CD8-positive, alpha-beta memory T cell (primary cell): ENCODE results near the gene SP9. TPM values are rescaled to one million over a fixed set of nuclear protein-coding genes. Genes with fewer than 3 reads are reported as not detected.

ENCODE experiments used
- CTCF ChIA-PET: fragments of 350-600 bp; sonication (Branson Sonifier 250); formaldehyde crosslinking; loops from one replicate; lab custom pipeline; 2021; ENCODE audit warnings: antibody characterized with exemption; lab: Charles Lee
- POLR2A ChIA-PET: fragments of 350-600 bp; sonication (Branson Sonifier 250); formaldehyde crosslinking; loops from one replicate; lab custom pipeline; 2021; ENCODE audit warnings: antibody characterized with exemption; lab: Charles Lee
- DNase-seq, 5 donors: peaks; one replicate each; pipeline versions ENCODE4 v3.0.0 to v3.0.0-alpha.2; 2020 to 2022; ENCODE audit warnings: mixed read lengths in 1 of 5
- H3K27ac ChIP-seq: one replicate; pipeline ENCODE4 v1.7.0; 2013; ENCODE audit warnings: low read depth, mild to moderate bottlenecking, low read length, moderate library complexity
- H3K27me3 ChIP-seq: 2 replicates; pipeline ENCODE4 v1.7.0; 2013; ENCODE audit warnings: low read length, mild to moderate bottlenecking; ENCODE audit not compliant: insufficient read depth, poor library complexity, severe bottlenecking
- H3K36me3 ChIP-seq: 2 replicates; pipeline ENCODE4 v1.7.0; 2013; ENCODE audit warnings: mild to moderate bottlenecking, low read length, moderate library complexity; ENCODE audit not compliant: insufficient read depth
- H3K4me1 ChIP-seq: 2 replicates; pipeline ENCODE4 v1.7.0; 2013; ENCODE audit warnings: mild to moderate bottlenecking, low read length, moderate library complexity; ENCODE audit not compliant: insufficient read depth
- H3K4me3 ChIP-seq: 2 replicates; pipeline ENCODE4 v1.7.0; 2013; ENCODE audit warnings: mild to moderate bottlenecking, low read length
- H3K9me3 ChIP-seq: 2 replicates; pipeline ENCODE4 v1.7.0; 2013; ENCODE audit warnings: mild to moderate bottlenecking, low read length
- H3K27ac Mint-ChIP-seq, 8 donors: one replicate each; pipeline ENCODE4 v1.8.0; 2020 to 2021; ENCODE audit warnings: mixed read lengths in 8 of 8, mild to moderate bottlenecking in 6 of 8, inconsistent platforms in 3 of 8, moderate library complexity in 3 of 8
- H3K27me3 Mint-ChIP-seq, 2 donors: one replicate each; pipeline ENCODE4 v1.8.0; 2020 to 2021; ENCODE audit warnings: mixed read lengths in 2 of 2, mild to moderate bottlenecking in 1 of 2, moderate library complexity in 1 of 2
- H3K36me3 Mint-ChIP-seq, 3 donors: one replicate each; pipeline ENCODE4 v1.8.0; 2020 to 2021; ENCODE audit warnings: mixed read lengths in 3 of 3, inconsistent platforms in 1 of 3, mild to moderate bottlenecking in 1 of 3
- H3K4me1 Mint-ChIP-seq, 3 donors: one replicate each; pipeline ENCODE4 v1.8.0; 2020 to 2021; ENCODE audit warnings: mixed read lengths in 3 of 3, inconsistent platforms in 1 of 3, mild to moderate bottlenecking in 1 of 3
- H3K4me3 Mint-ChIP-seq, 7 donors: one replicate each; pipeline ENCODE4 v1.8.0; 2020 to 2021; ENCODE audit warnings: mixed read lengths in 7 of 7, mild to moderate bottlenecking in 6 of 7, moderate library complexity in 4 of 7, inconsistent platforms in 2 of 7
- H3K9me3 Mint-ChIP-seq, 5 donors: one replicate each; pipeline ENCODE4 v1.8.0; 2020 to 2022; ENCODE audit warnings: mixed read lengths in 5 of 5, mild to moderate bottlenecking in 3 of 5, moderate library complexity in 2 of 5, inconsistent platforms in 1 of 5
- polyA plus RNA-seq: library from polyadenylated mRNA; unstranded; fragments of 300-500 nt; fragmentation: Illumina TruSeq; gene quantifications from one replicate; pipeline ENCODE4 v1.2.3, GENCODE V29; 2021
- total RNA-seq, 2 experiments: library from RNA; stranded (reverse); gene quantifications; one replicate each; pipeline ENCODE4 v1.2.3, GENCODE V29; 2021

The SP9 gene
- total and polyA plus RNA-seq, 3 experiments from 2014 or later = not detected

DNA sequence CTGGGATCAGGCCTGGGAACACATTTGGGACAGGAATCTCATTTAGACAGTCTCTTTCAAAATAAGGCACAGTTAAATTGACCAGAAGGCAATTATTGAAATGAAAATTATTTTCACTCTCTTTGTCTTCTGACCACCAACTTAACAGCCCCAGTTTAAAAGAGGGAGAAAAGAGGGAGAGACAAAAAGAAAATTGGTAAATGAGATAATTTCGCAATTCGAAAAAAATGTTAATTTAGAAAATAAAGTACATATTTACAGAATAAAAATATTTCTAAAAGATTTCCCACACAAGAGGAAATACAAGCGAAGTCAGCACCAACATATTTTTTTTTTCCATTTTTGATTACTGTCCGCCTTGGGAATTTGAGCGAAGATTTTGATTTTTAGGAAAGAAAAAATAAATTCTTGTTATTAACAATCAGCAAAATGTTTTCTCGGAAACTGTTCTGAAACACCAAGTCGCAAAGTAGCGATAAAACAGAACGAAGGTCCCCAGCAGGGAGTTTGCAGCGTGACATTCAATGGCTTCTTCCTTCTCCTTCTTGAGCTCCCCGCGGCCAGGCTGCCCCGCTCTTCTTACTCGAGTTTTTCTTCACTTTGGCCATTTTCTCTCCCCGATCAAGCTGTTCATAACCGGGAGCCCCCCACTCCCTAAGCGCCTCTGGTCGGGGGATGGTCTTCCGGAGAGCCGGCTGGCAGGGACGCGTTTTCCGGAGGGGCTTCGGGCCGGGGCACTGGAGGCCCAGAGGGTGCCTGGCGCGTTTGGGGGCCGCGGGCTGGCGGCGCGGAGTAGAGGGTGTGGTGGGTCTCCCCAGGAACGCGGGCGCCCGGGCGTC lies 5.0 kb downstream of the SP9 start:
- Histone ChIP-seq H3K36me3 (no peaks in the 10 kb centered on the region), H3K27ac (no peak overlapping the region), H3K4me3 (no peak overlapping the region), H3K27me3 (peaks cover 89% of the 10 kb centered on the region), H3K4me1 (peaks cover 57% of the 10 kb centered on the region), H3K9me3 (no peaks in the 10 kb centered on the region)
- Mint-ChIP-seq H3K4me1 (peaks cover 40 to 57% (median 49%) of the 10 kb centered on the region in 3 donors), H3K9me3 (peaks cover 0 to 13% (median 6%) of the 10 kb centered on the region in 5 donors), H3K36me3 (peaks cover 0 to 2% (median 2%) of the 10 kb centered on the region in 3 donors), H3K27ac (peak overlapping the region in 3 of 8 donors; percentile 50 to 99 (median 51)), H3K4me3 (peak overlapping the region in 4 of 7 donors; percentile 11 to 40 (median 28)), H3K27me3 (peaks cover 67 to 70% of the 10 kb centered on the region in 2 donors)
- ChIA-PET POLR2A (interaction anchor here (1.1 kb wide), 1 partner anchor 1750 kb away, joined by 4 read pairs; no protein-coding TSS in a partner anchor), CTCF (interaction anchor here (1.4 to 2.9 kb wide), 2 partner anchors 15 to 938 kb away, joined by 4 to 47 read pairs; no protein-coding TSS in a partner anchor)
- no peak for DNase-seq

DNA sequence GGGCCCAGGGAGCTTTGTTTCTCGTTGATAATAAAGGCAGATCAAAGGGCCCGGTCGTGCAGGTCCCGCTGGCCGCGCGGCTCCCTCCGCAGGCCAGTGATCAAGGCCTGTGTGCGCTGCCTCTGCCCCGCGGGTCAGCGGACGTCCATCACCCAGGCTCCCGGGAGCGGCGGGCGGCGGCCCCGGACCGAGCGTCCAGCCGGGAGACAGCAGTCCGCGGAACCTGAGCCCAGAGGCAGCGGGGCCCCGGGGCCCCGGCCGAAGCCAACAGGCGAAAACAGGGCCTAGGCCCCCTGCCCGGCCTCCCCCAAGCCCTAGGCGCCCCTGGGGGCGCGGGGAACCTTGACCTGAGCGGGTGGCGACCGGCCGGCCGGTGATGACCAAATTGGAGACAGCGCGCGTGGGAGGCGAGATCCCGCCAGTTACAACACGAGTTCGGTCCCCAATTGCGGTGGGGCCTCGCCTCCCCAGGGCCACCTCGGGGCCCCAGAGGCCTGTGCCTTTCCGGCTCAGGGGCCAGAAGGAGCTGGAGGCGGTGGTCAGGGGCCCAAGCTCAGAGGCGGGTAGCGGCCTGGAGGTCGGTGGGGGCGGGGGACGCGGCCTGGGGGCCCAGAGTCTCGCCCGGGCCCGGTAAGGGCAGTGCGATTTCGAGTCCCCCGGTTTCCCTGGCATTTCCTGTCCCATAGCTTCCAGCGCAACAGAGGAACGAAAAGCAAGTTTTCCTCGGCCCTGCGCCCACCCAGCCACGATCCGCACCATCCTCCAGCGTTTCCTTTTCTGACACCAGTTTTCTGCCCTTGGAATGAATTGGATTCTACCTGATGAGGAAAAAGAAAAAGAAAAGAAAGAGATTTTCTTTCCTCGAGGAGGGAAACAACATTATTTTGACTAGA lies 5.9 kb downstream of the SP9 start:
- peaks cover 35 to 52% (median 47%) of the 10 kb centered on the region in 3 donors for H3K4me1 Mint-ChIP-seq
- H3K27me3 Mint-ChIP-seq = peaks cover 68 to 69% of the 10 kb centered on the region in 2 donors
- H3K36me3 Mint-ChIP-seq = peaks cover 0 to 2% (median 0%) of the 10 kb centered on the region in 3 donors
- Histone ChIP-seq H3K27ac (no peak overlapping the region), H3K4me3 (no peak overlapping the region), H3K36me3 (no peaks in the 10 kb centered on the region), H3K27me3 (peaks cover 82% of the 10 kb centered on the region), H3K9me3 (no peaks in the 10 kb centered on the region), H3K4me1 (peaks cover 48% of the 10 kb centered on the region)
- peaks cover 0 to 8% (median 2%) of the 10 kb centered on the region in 5 donors for H3K9me3 Mint-ChIP-seq
- H3K27ac Mint-ChIP-seq = peak overlapping the region in 3 of 8 donors; percentile 34 to 90 (median 59)
- ChIA-PET CTCF (interaction anchor here (0.7 to 2.9 kb wide), 24 partner anchors 10 to 1926 kb away, joined by 3 to 47 read pairs (median 4); partner anchors contain the start of gene SCRN3), POLR2A (interaction anchor here (0.7 to 1.1 kb wide), 2 partner anchors 239 to 1749 kb away, joined by 3 to 4 read pairs; no protein-coding TSS in a partner anchor)
- peak overlapping the region in 3 of 7 donors; percentile 46 to 75 (median 52) for H3K4me3 Mint-ChIP-seq
- DNase-seq = no peak

- POLR2A ChIA-PET = interaction anchor here (0.7 kb wide), 1 partner anchor 238 kb away, joined by 3 read pairs; no protein-coding TSS in a partner anchor
- Mint-ChIP-seq H3K4me1 (peaks cover 35 to 50% (median 46%) of the 10 kb centered on the region in 3 donors), H3K9me3 (peaks cover 0 to 8% (median 1%) of the 10 kb centered on the region in 5 donors), H3K27me3 (peaks cover 68 to 69% of the 10 kb centered on the region in 2 donors), H3K27ac (peak overlapping the region in 5 of 8 donors; percentile 34 to 90 (median 52)), H3K36me3 (peaks cover 0 to 2% (median 0%) of the 10 kb centered on the region in 3 donors), H3K4me3 (peak overlapping the region; percentile 72 to 85 (median 75))
- H3K27ac ChIP-seq = no peak overlapping the region
- peaks cover 74% of the 10 kb centered on the region for H3K27me3 ChIP-seq
- H3K36me3 ChIP-seq = no peaks in the 10 kb centered on the region
- CTCF ChIA-PET = interaction anchor here (0.7 to 2.9 kb wide), 23 partner anchors 9 to 1925 kb away, joined by 3 to 47 read pairs (median 4); partner anchors contain the start of gene SCRN3
- H3K4me3 ChIP-seq = no peak overlapping the region
- peak; percentile 79 to 89 (median 81) for DNase-seq
- H3K9me3 ChIP-seq = no peaks in the 10 kb centered on the region
- H3K4me1 ChIP-seq = peaks cover 40% of the 10 kb centered on the region
Observed at GRCh38 chr2:174341293-174341994, 6.7 kb downstream of the SP9 start.

DNA sequence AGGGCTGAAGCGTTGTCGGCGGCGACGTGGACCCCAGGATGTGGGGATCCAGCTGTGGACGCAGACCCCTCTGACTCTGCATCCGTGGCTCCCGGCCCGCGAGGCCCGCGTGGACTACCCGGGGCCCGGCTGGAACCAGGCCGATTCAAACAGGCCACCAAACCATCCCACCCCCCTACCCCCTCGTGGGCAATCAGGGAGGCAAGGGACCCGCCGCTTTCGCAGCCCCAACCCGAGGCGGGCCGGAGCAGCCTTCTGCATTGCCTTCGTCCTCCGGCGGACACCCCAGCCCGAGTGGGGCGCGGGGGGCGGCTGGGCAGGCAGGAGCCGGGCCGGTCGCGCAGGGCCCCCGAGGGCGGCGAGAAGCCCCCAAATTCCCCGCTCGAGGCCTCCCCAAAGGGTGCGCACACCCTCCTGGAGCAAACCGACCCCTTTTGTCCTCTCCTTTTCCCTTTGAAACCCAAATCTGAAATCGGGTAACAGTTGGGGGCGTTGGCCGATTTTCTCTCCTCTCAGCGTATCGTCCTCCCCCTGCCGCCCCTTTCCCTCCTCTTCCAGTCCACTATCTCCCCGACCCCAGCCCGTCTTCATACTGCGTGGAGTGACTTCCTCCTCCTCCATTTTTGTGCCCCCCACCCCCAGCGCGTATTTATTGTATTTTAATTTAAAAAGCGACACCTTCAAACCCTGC lies 7.4 kb downstream of the SP9 start:
- peaks cover 66 to 69% of the 10 kb centered on the region in 2 donors for H3K27me3 Mint-ChIP-seq
- no peaks in the 10 kb centered on the region for H3K9me3 ChIP-seq
- POLR2A ChIA-PET = no interaction called here
- no peaks in the 10 kb centered on the region for H3K36me3 ChIP-seq
- H3K27me3 ChIP-seq = peaks cover 73% of the 10 kb centered on the region
- peaks cover 35 to 46% (median 44%) of the 10 kb centered on the region in 3 donors for H3K4me1 Mint-ChIP-seq
- no peak overlapping the region for H3K4me3 ChIP-seq
- peak overlapping the region in 2 of 8 donors; percentile 43 to 90 for H3K27ac Mint-ChIP-seq
- peaks cover 0 to 8% (median 1%) of the 10 kb centered on the region in 5 donors for H3K9me3 Mint-ChIP-seq
- H3K4me3 Mint-ChIP-seq = peak overlapping the region in 6 of 7 donors; percentile 32 to 68 (median 54)
- DNase-seq = peak in 1 of 5 donors; percentile 47
- H3K36me3 Mint-ChIP-seq = peaks cover 5 to 6% (median 5%) of the 10 kb centered on the region in 3 donors
- peaks cover 39% of the 10 kb centered on the region for H3K4me1 ChIP-seq
- CTCF ChIA-PET = interaction anchor here (1.0 to 2.9 kb wide), 10 partner anchors 10 to 1314 kb away, joined by 4 to 47 read pairs (median 8); no protein-coding TSS in a partner anchor
- H3K27ac ChIP-seq = no peak overlapping the region

- ChIA-PET CTCF (no interaction called here), POLR2A (no interaction called here)
- Histone ChIP-seq H3K4me1 (peaks cover 35% of the 10 kb centered on the region), H3K36me3 (no peaks in the 10 kb centered on the region), H3K4me3 (no peak overlapping the region), H3K27ac (no peak overlapping the region), H3K9me3 (no peaks in the 10 kb centered on the region), H3K27me3 (peaks cover 69% of the 10 kb centered on the region)
- Mint-ChIP-seq H3K4me3 (peak overlapping the region; percentile 17 to 77 (median 44)), H3K36me3 (peaks cover 4 to 8% (median 5%) of the 10 kb centered on the region in 3 donors), H3K27ac (peak overlapping the region in 3 of 8 donors; percentile 46 to 75 (median 47)), H3K9me3 (peaks cover 0 to 5% (median 1%) of the 10 kb centered on the region in 5 donors), H3K27me3 (peaks cover 64 to 65% of the 10 kb centered on the region in 2 donors), H3K4me1 (peaks cover 32 to 41% (median 38%) of the 10 kb centered on the region in 3 donors)
- DNase-seq = peak in 2 of 5 donors; percentile 39 to 55
Observed at GRCh38 chr2:174342686-174343342, 8.1 kb downstream of the SP9 start.

DNA sequence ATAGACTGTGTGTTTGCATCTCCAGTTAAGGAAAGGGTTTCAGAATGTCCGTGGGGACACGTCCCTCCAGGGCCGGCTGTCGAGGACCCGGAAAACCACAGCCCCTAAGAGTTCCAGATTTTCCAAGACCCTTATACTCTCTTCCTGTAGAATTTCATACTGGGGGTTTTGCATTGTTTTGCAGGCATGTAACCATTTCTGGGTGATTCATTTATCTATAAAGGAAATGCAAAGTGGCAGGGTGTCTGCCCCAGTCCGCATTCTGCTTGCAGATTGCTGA lies 8.5 kb downstream of the SP9 start:
- Histone ChIP-seq H3K27me3 (peaks cover 64% of the 10 kb centered on the region), H3K36me3 (no peaks in the 10 kb centered on the region), H3K9me3 (no peaks in the 10 kb centered on the region), H3K4me3 (no peak overlapping the region), H3K4me1 (peaks cover 32% of the 10 kb centered on the region), H3K27ac (no peak overlapping the region)
- CTCF ChIA-PET = no interaction called here
- POLR2A ChIA-PET = no interaction called here
- peaks cover 0 to 5% (median 1%) of the 10 kb centered on the region in 5 donors for H3K9me3 Mint-ChIP-seq
- H3K27me3 Mint-ChIP-seq = peaks cover 59 to 62% of the 10 kb centered on the region in 2 donors
- peaks cover 4 to 12% (median 7%) of the 10 kb centered on the region in 3 donors for H3K36me3 Mint-ChIP-seq
- peak overlapping the region in 6 of 7 donors; percentile 17 to 77 (median 38) for H3K4me3 Mint-ChIP-seq
- DNase-seq = no peak
- H3K4me1 Mint-ChIP-seq = peaks cover 30 to 39% (median 37%) of the 10 kb centered on the region in 3 donors
- H3K27ac Mint-ChIP-seq = peak overlapping the region in 2 of 8 donors; percentile 39 to 75
